Measurements from ENCODE around the gene STMN3. TPM values are rescaled to one million over a fixed set of nuclear protein-coding genes. Genes with fewer than 3 reads are reported as not detected.

STMN3 gene
- total and polyA plus RNA-seq, 10 of the 15 experiments (the other 5 are each of a cell fraction or from before 2014, with no cell fraction given), result 0.09 to 3.6 (median 1.4) TPM; not detected in 1

- no peak for TF ChIP-seq CUX1 (IDR thresholded peaks at IDR 0.05; ENCODE audit: insufficient replicate concordance, low read depth, low read length)
- no peak for TF ChIP-seq ZNF207 (IDR thresholded peaks at IDR 0.05; ENCODE audit: borderline replicate concordance)
- TF ChIP-seq MYC (IDR thresholded peaks at IDR 0.05; ENCODE audit: insufficient read depth, insufficient read length, insufficient replicate concordance, low read length, severe bottlenecking), result peak; percentile 26
- TF ChIP-seq STAT1 (conservative IDR thresholded peaks at IDR 0.05), result no peak
- TF ChIP-seq ZBED1 (IDR thresholded peaks at IDR 0.05; ENCODE audit: borderline replicate concordance), result peak; percentile 94
- no peak; the same call in 1 of the 2 replicates for TF ChIP-seq SMAD5 (IDR thresholded peaks at IDR 0.05; ENCODE audit: low read depth)
- no peak for TF ChIP-seq RBBP5 (conservative IDR thresholded peaks at IDR 0.05)
- TF ChIP-seq KAT2A (conservative IDR thresholded peaks at IDR 0.05; ENCODE audit: control insufficient read depth, low read depth, low read length), result no peak
- TF ChIP-seq FOXM1 (IDR thresholded peaks at IDR 0.05; ENCODE audit: low read depth, low read length), result peak; percentile 84
- no peak for TF ChIP-seq E2F4 (IDR thresholded peaks at IDR 0.05; ENCODE audit: low read depth, low read length)
- peak; percentile 72 for TF ChIP-seq NFIC (IDR thresholded peaks at IDR 0.05; ENCODE audit: low read depth, low read length)
- TF ChIP-seq GATAD2B (conservative IDR thresholded peaks at IDR 0.05; ENCODE audit: low read depth), result no peak
- TF ChIP-seq CBX3 (IDR thresholded peaks at IDR 0.05; ENCODE audit: borderline replicate concordance, low read depth), result no peak
- TF ChIP-seq STAT3 (IDR thresholded peaks at IDR 0.05; ENCODE audit: low read depth, low read length), result no peak
- peak; percentile 60 for TF ChIP-seq NR2F1 (conservative IDR thresholded peaks at IDR 0.05)
- no peak for TF ChIP-seq SMC3 (IDR thresholded peaks at IDR 0.05; ENCODE audit: borderline replicate concordance, low read length)
- no peak for TF ChIP-seq WRNIP1 (IDR thresholded peaks at IDR 0.05; ENCODE audit: borderline replicate concordance, low read depth, low read length)
- TF ChIP-seq ZBTB33 (IDR thresholded peaks at IDR 0.05), result no peak
- no peak for TF ChIP-seq CBX5 (IDR thresholded peaks at IDR 0.05; ENCODE audit: low read depth)
- no peak for TF ChIP-seq IRF3 (IDR thresholded peaks at IDR 0.05)
Measured at GRCh38 chr20:63625771-63626423, 27.3 kb downstream of the STMN3 start (continued).
